Activated naive CD4-positive, alpha-beta T cell treated with anti-CD3 and anti-CD28 coated beads, Interleukin-2, amount 50 U/mL, for 72 hours (primary cell): Measurements from ENCODE around the gene CDC45. TPM values are rescaled to one million over a fixed set of nuclear protein-coding genes. Genes with fewer than 3 reads are reported as not detected.
A peak's percentile ranks its signal among the peaks of the same experiment; 100 is the strongest.

Experiments
- ATAC-seq, 2 donors: fragments of 150-1000 bp; cut with Tn5 transposase; 2 replicates each; pipeline ENCODE4 v1.10.0; 2021; ENCODE audit warnings: mild to moderate bottlenecking in 2 of 2, moderate library complexity in 2 of 2
- DNase-seq, 2 donors: peaks; one replicate each; pipeline ENCODE4 v3.0.0; 2021 to 2022; ENCODE audit warnings: low spot score in 2 of 2
- H3K27ac Mint-ChIP-seq, 2 donors: one replicate each; pipeline ENCODE4 v1.8.0; 2022; ENCODE audit warnings: mild to moderate bottlenecking in 2 of 2, mixed read lengths in 2 of 2
- H3K36me3 Mint-ChIP-seq, 2 donors: one replicate each; pipeline ENCODE4 v1.8.0; 2022; ENCODE audit warnings: mixed read lengths in 2 of 2
- H3K9me3 Mint-ChIP-seq, 2 donors: one replicate each; pipeline ENCODE4 v1.8.0; 2022; ENCODE audit warnings: mixed read lengths in 2 of 2
- total RNA-seq, 2 donors: library from RNA; stranded (reverse); gene quantifications; one replicate each; pipeline ENCODE4 v1.2.3, GENCODE V29; 2022

The CDC45 gene
- total RNA-seq, 2 donors from 2014 or later: 92.1 to 99.7 TPM

- peak in 1 of 2 donors; percentile 18 for ATAC-seq
- no peak overlapping the region for H3K27ac Mint-ChIP-seq
- peaks cover 16 to 37% of the 10 kb centered on the region in 2 donors for H3K36me3 Mint-ChIP-seq
- DNase-seq: no peak
- H3K9me3 Mint-ChIP-seq: no peaks in the 10 kb centered on the region
Measured at GRCh38 chr22:19497245-19497644, 17.5 kb downstream of the CDC45 start.

- no peak overlapping the region for H3K27ac Mint-ChIP-seq
- ATAC-seq: peak; percentile 13 to 27
- peaks cover 14 to 29% of the 10 kb centered on the region in 2 donors for H3K36me3 Mint-ChIP-seq
- no peak for DNase-seq
- H3K9me3 Mint-ChIP-seq: no peaks in the 10 kb centered on the region
Measured at GRCh38 chr22:19498154-19498865, 18.6 kb downstream of the CDC45 start.

- no peak for ATAC-seq
- no peak overlapping the region for H3K27ac Mint-ChIP-seq
- peaks cover 20 to 25% of the 10 kb centered on the region in 2 donors for H3K36me3 Mint-ChIP-seq
- H3K9me3 Mint-ChIP-seq: no peaks in the 10 kb centered on the region
- DNase-seq: no peak
Measured at GRCh38 chr22:19498866-19499190, 19.1 kb downstream of the CDC45 start.

GRCh38 chr22:19499236-19499879 is 19.6 kb downstream of the CDC45 start:
- Mint-ChIP-seq H3K9me3 (no peaks in the 10 kb centered on the region), H3K27ac (no peak overlapping the region), H3K36me3 (peaks cover 22 to 24% of the 10 kb centered on the region in 2 donors)
- no peak for DNase-seq
- no peak for ATAC-seq

- no peak overlapping the region for H3K27ac Mint-ChIP-seq
- peaks cover 22 to 24% of the 10 kb centered on the region in 2 donors for H3K36me3 Mint-ChIP-seq
- ATAC-seq: no peak
- DNase-seq: no peak
- no peaks in the 10 kb centered on the region for H3K9me3 Mint-ChIP-seq
Measured at GRCh38 chr22:19499880-19500242, 20.1 kb downstream of the CDC45 start.

- Mint-ChIP-seq H3K9me3 (no peaks in the 10 kb centered on the region), H3K27ac (no peak overlapping the region), H3K36me3 (peaks cover 28 to 36% of the 10 kb centered on the region in 2 donors)
- DNase-seq (no peak), ATAC-seq (no peak)
Measured at GRCh38 chr22:19501897-19502447, 22.3 kb downstream of the CDC45 start.

GRCh38 chr22:19503367-19503766 is 23.6 kb downstream of the CDC45 start:
- ATAC-seq (no peak), DNase-seq (no peak)
- Mint-ChIP-seq H3K9me3 (no peaks in the 10 kb centered on the region), H3K27ac (no peak overlapping the region), H3K36me3 (peaks cover 21 to 30% of the 10 kb centered on the region in 2 donors)

- no peaks in the 10 kb centered on the region for H3K9me3 Mint-ChIP-seq
- ATAC-seq (no peak), DNase-seq (no peak)
- H3K27ac Mint-ChIP-seq: peak overlapping the region in 1 of 2 donors; percentile 46
- H3K36me3 Mint-ChIP-seq: peaks cover 20 to 32% of the 10 kb centered on the region in 2 donors
Measured at GRCh38 chr22:19503869-19504268, 24.1 kb downstream of the CDC45 start.

- H3K27ac Mint-ChIP-seq: peak overlapping the region; percentile 55 to 71
Measured at GRCh38 chr22:19504900-19505734, 25.4 kb downstream of the CDC45 start.

GRCh38 chr22:19505735-19506126 is 26.0 kb downstream of the CDC45 start:
- no peaks in the 10 kb centered on the region for H3K9me3 Mint-ChIP-seq
- DNase-seq (no peak), ATAC-seq (peak in 1 of 2 donors; percentile 33)
- H3K36me3 Mint-ChIP-seq: peaks cover 21 to 45% of the 10 kb centered on the region in 2 donors
- peak overlapping the region; percentile 55 to 71 for H3K27ac Mint-ChIP-seq

More at GRCh38 chr22:19504900-19505734, 25.4 kb downstream of the CDC45 start:
- DNase-seq (no peak), ATAC-seq (peak in 1 of 2 donors; percentile 38)
- Mint-ChIP-seq H3K9me3 (no peaks in the 10 kb centered on the region), H3K36me3 (peaks cover 21 to 44% of the 10 kb centered on the region in 2 donors)

GRCh38 chr22:19506212-19506611 is 26.5 kb downstream of the CDC45 start:
- H3K9me3 Mint-ChIP-seq: no peaks in the 10 kb centered on the region
- DNase-seq (no peak), ATAC-seq (peak in 1 of 2 donors; percentile 39)
- H3K27ac Mint-ChIP-seq: peak overlapping the region; percentile 57 to 71
- peaks cover 21 to 50% of the 10 kb centered on the region in 2 donors for H3K36me3 Mint-ChIP-seq

- ATAC-seq (no peak), DNase-seq (no peak)
- Mint-ChIP-seq H3K27ac (no peak overlapping the region), H3K9me3 (peaks cover 0 to 3% of the 10 kb centered on the region in 2 donors), H3K36me3 (peaks cover 30 to 63% of the 10 kb centered on the region in 2 donors)
Measured at GRCh38 chr22:19507534-19507861, 27.8 kb downstream of the CDC45 start.

- no peak overlapping the region for H3K27ac Mint-ChIP-seq
- H3K9me3 Mint-ChIP-seq: peaks cover 0 to 5% of the 10 kb centered on the region in 2 donors
- H3K36me3 Mint-ChIP-seq: peaks cover 34 to 69% of the 10 kb centered on the region in 2 donors
- no peak for ATAC-seq
- no peak for DNase-seq
Measured at GRCh38 chr22:19508024-19508776, 28.5 kb downstream of the CDC45 start.

GRCh38 chr22:19509191-19509590 is 29.5 kb downstream of the CDC45 start:
- no peak for ATAC-seq
- Mint-ChIP-seq H3K9me3 (peaks cover 0 to 5% of the 10 kb centered on the region in 2 donors), H3K27ac (no peak overlapping the region), H3K36me3 (peaks cover 41 to 69% of the 10 kb centered on the region in 2 donors)
- no peak for DNase-seq

- DNase-seq (no peak), ATAC-seq (no peak)
- H3K36me3 Mint-ChIP-seq: peaks cover 49 to 76% of the 10 kb centered on the region in 2 donors
- H3K27ac Mint-ChIP-seq: peak overlapping the region in 1 of 2 donors; percentile 46
- peaks cover 0 to 5% of the 10 kb centered on the region in 2 donors for H3K9me3 Mint-ChIP-seq
Measured at GRCh38 chr22:19509923-19510322, 30.2 kb downstream of the CDC45 start.

GRCh38 chr22:19510919-19511341 is 31.2 kb downstream of the CDC45 start:
- DNase-seq: no peak

More at GRCh38 chr22:19510919-19511341, 31.2 kb downstream of the CDC45 start:
- no peak overlapping the region for H3K27ac Mint-ChIP-seq
- peaks cover 0 to 5% of the 10 kb centered on the region in 2 donors for H3K9me3 Mint-ChIP-seq
- no peak for ATAC-seq
- H3K36me3 Mint-ChIP-seq: peaks cover 50 to 66% of the 10 kb centered on the region in 2 donors
